GM12892 (cell line): ENCODE data around the gene CEP70.

Experiments used
- DNase-seq: peaks from one replicate; pipeline ENCODE4 v3.0.0; 2011; ENCODE audit not compliant: insufficient read length
- FAIRE-seq: peaks from 2 replicates; lab custom pipeline; 2011; peaks lifted over from hg19 to GRCh38; lab: Jason Lieb, UNC
- POLR2A ChIP-seq: IDR thresholded peaks from 2 replicates; pipeline ENCODE4 v1.6.1; 2011; ENCODE audit warnings: low read depth, low read length, control low read depth
- POLR2AphosphoS5 ChIP-seq: IDR thresholded peaks from 2 replicates; pipeline ENCODE4 v1.6.1; 2011; ENCODE audit warnings: low read depth, low read length, control low read depth
- TAF1 ChIP-seq: IDR thresholded peaks from 2 replicates; pipeline ENCODE4 v1.6.1; 2011; ENCODE audit warnings: low read depth, mild to moderate bottlenecking, control low read depth, low read length, borderline replicate concordance

Gene CEP70

GRCh38 chr3:138450181-138450580 is 143.9 kb downstream of the CEP70 start:
- no peak for FAIRE-seq
- TF ChIP-seq POLR2A (no peak), TAF1 (no peak), POLR2AphosphoS5 (no peak)
- no peak for DNase-seq

DNA sequence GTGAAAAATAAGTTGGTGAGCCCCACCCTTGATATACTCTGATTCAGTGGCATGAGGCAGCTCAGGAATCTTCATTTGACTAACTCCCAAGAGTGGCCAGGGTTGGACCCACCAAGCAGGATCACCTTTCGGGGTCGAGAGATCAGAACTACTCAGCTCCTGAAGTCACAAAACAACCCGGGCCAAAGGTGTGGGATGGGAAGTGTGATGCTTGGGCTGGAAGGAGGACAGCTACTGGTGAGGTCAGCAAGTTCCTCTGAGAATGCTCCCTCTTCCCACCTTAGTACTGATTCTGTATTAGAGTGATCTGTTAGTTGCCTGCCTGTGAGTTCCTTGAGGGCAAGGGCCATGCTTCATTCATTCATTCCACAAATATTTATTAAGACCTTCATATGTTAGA is 144.6 kb downstream of the CEP70 start:
- DNase-seq (no peak), FAIRE-seq (no peak)
- no peak for TF ChIP-seq POLR2A
- no peak for TF ChIP-seq TAF1
- TF ChIP-seq POLR2AphosphoS5: no peak

DNA sequence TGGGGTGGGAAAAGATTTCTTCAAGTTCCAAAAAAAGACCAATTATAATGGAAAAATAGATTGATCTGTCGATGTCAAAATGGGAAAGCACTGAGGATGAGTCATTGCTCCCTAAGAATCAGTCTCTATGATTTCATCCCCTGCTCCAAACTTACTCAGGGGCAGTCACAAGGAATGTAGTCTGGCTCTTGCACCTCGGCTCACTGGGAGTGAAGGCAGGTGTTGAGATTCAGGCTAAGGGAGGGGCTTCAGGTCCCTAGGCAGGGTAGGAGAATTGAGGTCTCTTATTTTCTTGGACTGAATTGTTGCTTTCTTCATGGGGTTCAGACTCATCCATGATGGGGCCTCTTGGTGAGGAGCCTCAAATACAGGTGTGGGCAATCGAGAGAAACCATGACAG is 145.4 kb downstream of the CEP70 start:
- DNase-seq (no peak), FAIRE-seq (no peak)
- TF ChIP-seq POLR2AphosphoS5 (no peak), TAF1 (no peak), POLR2A (no peak)

DNA sequence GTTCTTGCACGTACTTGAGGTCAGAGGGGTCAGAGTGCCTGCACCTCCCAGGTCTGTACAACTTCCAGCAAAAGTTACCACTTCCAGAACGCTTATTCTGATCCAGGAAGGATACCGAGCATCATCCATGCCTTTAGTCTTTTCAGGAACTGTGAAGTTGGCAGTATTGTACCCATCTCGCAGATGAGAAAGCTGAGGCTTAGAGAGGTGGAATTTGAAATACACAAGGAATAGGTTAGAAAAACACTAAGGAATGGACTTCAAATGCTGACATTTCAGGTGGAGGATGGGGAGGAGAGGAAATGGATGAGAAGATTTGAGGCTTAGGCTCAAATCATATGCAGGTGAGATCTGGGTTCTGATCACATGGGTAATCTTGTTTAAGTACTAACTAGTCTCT is 148.4 kb downstream of the CEP70 start:
- DNase-seq (no peak), FAIRE-seq (no peak)
- TF ChIP-seq TAF1 (no peak), POLR2A (no peak), POLR2AphosphoS5 (no peak)

- TF ChIP-seq POLR2A: no peak
- TF ChIP-seq POLR2AphosphoS5: no peak
- TF ChIP-seq TAF1: no peak
- FAIRE-seq: no peak
- no peak for DNase-seq
These were observed 148.8 kb downstream of the CEP70 start for GRCh38 chr3:138445236-138445635.
